Heart left ventricle (tissue), 16 donors: Measurements from ENCODE around the gene UPP1. TPM values are rescaled to one million over a fixed set of nuclear protein-coding genes. Genes with fewer than 3 reads are reported as not detected.

Source experiments
- ATAC-seq, 4 donors: fragments of 200-7000 bp; cut with Tn5 transposase; one replicate each; pipeline ENCODE4 v1.9.1; 2020 to 2022; ENCODE audit warnings: moderate library complexity in 4 of 4, mild to moderate bottlenecking in 3 of 4, moderate number of reproducible peaks in 1 of 4
- DNase-seq, 5 donors: peaks; one replicate each; pipeline ENCODE4 v3.0.0-alpha.2; 2020
- H3K27ac ChIP-seq, 12 donors: fragments of 200-600 bp; sonication (generic) in 4 of 12; one replicate each; pipeline versions ENCODE4 v1.5.0 to v1.8.0; 2016 to 2022; ENCODE audit warnings: mild to moderate bottlenecking in 2 of 12
- H3K27me3 ChIP-seq, 9 donors: fragments of 200-600 bp; sonication (generic) in 2 of 9; one replicate each; pipeline versions ENCODE4 v1.5.1 to v1.8.0; 2016 to 2022; ENCODE audit warnings: mild to moderate bottlenecking in 3 of 9
- H3K36me3 ChIP-seq, 9 donors: fragments of 200-600 bp; sonication (generic) in 2 of 9; one replicate each; pipeline versions ENCODE4 v1.5.0 to v1.8.0; 2018 to 2022; ENCODE audit warnings: mild to moderate bottlenecking in 2 of 9
- H3K4me1 ChIP-seq, 12 donors: fragments of 200-600 bp; sonication (generic) in 4 of 12; one replicate each; pipeline versions ENCODE4 v1.5.0 to v1.8.0; 2016 to 2022; ENCODE audit warnings: mild to moderate bottlenecking in 3 of 12
- H3K4me3 ChIP-seq, 12 donors: fragments of 200-600 bp; sonication (generic) in 4 of 12; one replicate each; pipeline versions ENCODE4 v1.5.0 to v1.8.0; 2017 to 2022; ENCODE audit warnings: mild to moderate bottlenecking in 9 of 12, moderate library complexity in 4 of 12
- H3K9me3 ChIP-seq, 12 donors: fragments of 200-600 bp; sonication (generic) in 4 of 12; one replicate each; pipeline versions ENCODE4 v1.5.0 to v1.8.0; 2016 to 2022; ENCODE audit warnings: mild to moderate bottlenecking in 1 of 12
- CTCF ChIP-seq, 12 donors: fragments of 200-600 bp; sonication (generic) in 4 of 12; IDR thresholded peaks; one replicate each; pipeline versions ENCODE4 v1.5.0 to v1.8.0; 2018 to 2022; ENCODE audit warnings: antibody characterized with exemption in 12 of 12, mild to moderate bottlenecking in 5 of 12
- POLR2A ChIP-seq, 2 donors: fragments of 450-650 bp; IDR thresholded peaks; one replicate each; pipeline ENCODE4 v1.6.1; 2017; ENCODE audit warnings: antibody characterized with exemption in 2 of 2, mild to moderate bottlenecking in 2 of 2, moderate library complexity in 2 of 2
- WGBS, 4 donors: extraction: QIAGEN DNeasy Blood & Tissue Kit in 2 of 4; methylation state at CpG; one replicate each; pipeline versions ENCODE4 v1.1.5 to v1.1.7; 2013 to 2018; 5-methylcytosine and 5-hydroxymethylcytosine counted together
- intact Hi-C, 10 donors: fragments of 100-400 bp; cut with DNase I; formaldehyde crosslinking; loops; one replicate each; pipeline versions ENCODE4 v1.11.1 to v1.14.2; 2022
- polyA plus RNA-seq, 2 donors: library from polyadenylated mRNA; stranded (reverse); fragments of 200-250 nt; gene quantifications; one replicate each; pipeline ENCODE4 v1.2.3, GENCODE V29; 2013
- total RNA-seq, 9 donors: library from RNA; depleted of rRNA in 2 of 9; stranded (reverse); fragments of >200 nt in 2 of 9; fragmentation: NEBNext Ultra II Directional in 3 of 9; extraction: Animal tissue kit (Norgen Biotek cat#: 25700) in 3 of 9; gene quantifications; one replicate each; pipeline versions ENCODE4 v1.1.0 to v1.2.4, GENCODE V29; 2016 to 2023
- donor health status: ischemic (EF 13 %, LVEDD 7.1; RV severe dilation, severe dysfunction).
- donor health status: healthy with polysubstance abuse.
- donor health status: DM: no; HTN: yes; CAD: no.
- donor health status: DM: no; HTN: no; CAD: no.
- donor health status: ischemic (EF 25% LVEDD 6.9; RV normal size, moderate dysfunction).
- donor health status: ischemic (EF 25% LVEDD 5.7; RV mildly dilated, moderate dysfunction).
- donor health status: healthy.
- donor health status: DM: yes; HTN: yes; CAD: no.
- donor health status: ischemic (EF 35%, LVEDD 5.7; RV mildly dilated, moderate dysfunction).
- donor health status: nonischemic (EF 11% LVEDD 7.7; RV severe dilation, severe dysfunction).
- donor health status: DM: yes; HTN: yes; CAD: no.
- donor health status: PGD.
- donor health status: ischemic (EF 29% LVEDD 5.4; RV normal size, mild dysfunction).
- donor health status: nonischemic (EF 23%, LVEDD 6.1; RV moderate dilation, normal function).

UPP1 gene
- total and polyA plus RNA-seq, 11 donors = 5.8 to 33.2 (median 18.8) TPM

DNA sequence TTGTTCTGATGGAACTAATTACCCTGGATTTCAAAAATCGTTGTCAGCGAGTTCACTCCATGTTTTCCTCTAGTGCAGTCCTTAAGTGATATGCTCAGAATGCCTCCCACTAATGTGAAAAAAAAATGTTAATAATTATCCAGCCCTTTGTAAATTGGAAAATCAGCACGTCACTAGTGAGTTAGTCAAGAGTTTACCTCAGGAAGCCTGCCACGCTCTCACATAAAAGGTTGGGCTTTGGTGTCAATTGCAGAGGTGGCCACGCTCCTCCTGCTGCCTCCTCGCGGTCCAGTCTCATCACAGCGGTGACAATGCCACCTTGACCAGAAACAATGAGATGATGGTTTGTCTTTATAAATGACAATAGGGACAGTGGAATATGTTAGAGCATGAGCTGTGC is 22.5 kb downstream of the UPP1 start:
- H3K36me3 ChIP-seq = peaks cover 0 to 34% (median 26%) of the 10 kb centered on the region in 9 donors
- peaks cover 0 to 7% (median 0%) of the 10 kb centered on the region in 12 donors for H3K4me1 ChIP-seq
- no peak overlapping the region for H3K27ac ChIP-seq
- ATAC-seq = no peak
- 89 to 97% (median 91%) methylated on average over 8 of the region's 8 CpGs for WGBS, 4 donors
- intact Hi-C loops = loop anchor here in 6 of 10 donors (2.0 to 5.0 kb wide), 6 partner anchors 74 to 167 kb away; partner anchors contain the start of genes C7orf57 (in 2 of the 6) and PKD1L1 (in 2 of the 6)
- DNase-seq = no peak
- no peak overlapping the region for H3K4me3 ChIP-seq
- H3K9me3 ChIP-seq = no peaks in the 10 kb centered on the region
- TF ChIP-seq CTCF (IDR thresholded peaks at IDR 0.05) = no peak
- TF ChIP-seq POLR2A (IDR thresholded peaks at IDR 0.05) = no peak
- no peaks in the 10 kb centered on the region for H3K27me3 ChIP-seq

GRCh38 chr7:48112401-48113165 is 23.5 kb downstream of the UPP1 start:
- intact Hi-C loops = loop anchor here in 3 of 10 donors (5.0 kb wide), 2 partner anchors 75 to 165 kb away; partner anchors contain the start of genes PKD1L1 (in 2 of the 3) and C7orf57 (in 1 of the 3)
- TF ChIP-seq POLR2A (IDR thresholded peaks at IDR 0.05) (no peak), CTCF (IDR thresholded peaks at IDR 0.05) (no peak)
- ATAC-seq = no peak
- Histone ChIP-seq H3K4me3 (no peak overlapping the region), H3K4me1 (peaks cover 0 to 7% (median 0%) of the 10 kb centered on the region in 12 donors), H3K27ac (no peak overlapping the region), H3K9me3 (no peaks in the 10 kb centered on the region), H3K36me3 (peaks cover 0 to 24% (median 16%) of the 10 kb centered on the region in 9 donors), H3K27me3 (no peaks in the 10 kb centered on the region)
- 76 to 92% (median 90%) methylated on average over 7 of the region's 7 CpGs for WGBS, 4 donors
- no peak for DNase-seq

GRCh38 chr7:48113275-48113674 is 24.2 kb downstream of the UPP1 start:
- no peak overlapping the region for H3K4me3 ChIP-seq
- H3K27ac ChIP-seq = no peak overlapping the region
- 92 to 94% (median 93%) methylated on average over 6 of the region's 6 CpGs for WGBS, 4 donors
- no peaks in the 10 kb centered on the region for H3K27me3 ChIP-seq
- no peak for ATAC-seq
- no peaks in the 10 kb centered on the region for H3K9me3 ChIP-seq
- H3K36me3 ChIP-seq = peaks cover 0 to 17% (median 9%) of the 10 kb centered on the region in 9 donors
- no peak for DNase-seq
- peaks cover 0 to 7% (median 0%) of the 10 kb centered on the region in 12 donors for H3K4me1 ChIP-seq
- intact Hi-C loops = loop anchor here in 3 of 10 donors (5.0 kb wide), 2 partner anchors 76 to 166 kb away; partner anchors contain the start of genes PKD1L1 (in 2 of the 3) and C7orf57 (in 1 of the 3)
- TF ChIP-seq POLR2A (IDR thresholded peaks at IDR 0.05) = no peak
- no peak for TF ChIP-seq CTCF (IDR thresholded peaks at IDR 0.05)

DNA sequence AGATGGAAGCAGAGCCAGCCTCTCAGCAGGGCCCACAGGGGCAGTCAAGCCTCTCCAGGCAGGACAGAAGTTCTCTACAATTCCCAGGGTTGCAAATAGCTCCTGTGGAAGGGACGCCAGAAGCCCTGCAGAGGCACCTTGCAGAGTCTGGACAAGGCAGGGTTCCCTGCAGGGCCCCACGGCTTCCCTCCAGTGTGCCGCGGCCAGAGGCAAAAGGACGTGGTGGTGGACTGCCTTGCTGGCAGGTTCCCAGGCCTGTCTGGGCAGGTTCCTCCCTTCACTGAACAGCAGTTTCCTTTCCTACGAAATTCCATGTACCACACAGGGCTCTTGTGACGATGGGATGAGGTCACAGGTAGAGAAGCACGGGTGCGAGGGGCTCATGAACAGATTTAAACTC is 25.1 kb downstream of the UPP1 start:
- no peak overlapping the region for H3K4me3 ChIP-seq
- H3K27ac ChIP-seq = no peak overlapping the region
- TF ChIP-seq POLR2A (IDR thresholded peaks at IDR 0.05) (no peak), CTCF (IDR thresholded peaks at IDR 0.05) (no peak)
- H3K9me3 ChIP-seq = no peaks in the 10 kb centered on the region
- no peaks in the 10 kb centered on the region for H3K27me3 ChIP-seq
- 76 to 89% (median 82%) methylated on average over 3 to 9 of the region's 9 CpGs for WGBS, 4 donors
- H3K36me3 ChIP-seq = peaks cover 0 to 8% (median under 1%) of the 10 kb centered on the region in 9 donors
- no peak for ATAC-seq
- intact Hi-C loops = loop anchor here in 3 of 10 donors (5.0 kb wide), 2 partner anchors 77 to 167 kb away; partner anchors contain the start of genes PKD1L1 (in 2 of the 3) and C7orf57 (in 1 of the 3)
- H3K4me1 ChIP-seq = peaks cover 0 to 7% (median 0%) of the 10 kb centered on the region in 12 donors
- no peak for DNase-seq
